Skin of body (tissue), 2 donors: ENCODE results near the gene SNAI3. TPM values are rescaled to one million over a fixed set of nuclear protein-coding genes. Genes with fewer than 3 reads are reported as not detected.

Experiments used
- DNase-seq: peaks from one replicate; lab custom pipeline; 2025; lab: John Stamatoyannopoulos, UW
- total RNA-seq: library from RNA; depleted of rRNA; stranded (reverse); fragments of >200 nt; gene quantifications from one replicate; pipeline ENCODE4 v1.2.3, GENCODE V29; 2014

Gene SNAI3
- total RNA-seq, 1 donor from 2014 or later: 0.79 TPM

GRCh38 chr16:88721815-88722755, 35.8 kb upstream of the SNAI3 start:
- DNase-seq: no peak

GRCh38 chr16:88721236-88721635, 34.9 kb upstream of the SNAI3 start:
- DNase-seq: no peak

GRCh38 chr16:88720396-88720970, 34.2 kb upstream of the SNAI3 start:
- DNase-seq: no peak

DNA sequence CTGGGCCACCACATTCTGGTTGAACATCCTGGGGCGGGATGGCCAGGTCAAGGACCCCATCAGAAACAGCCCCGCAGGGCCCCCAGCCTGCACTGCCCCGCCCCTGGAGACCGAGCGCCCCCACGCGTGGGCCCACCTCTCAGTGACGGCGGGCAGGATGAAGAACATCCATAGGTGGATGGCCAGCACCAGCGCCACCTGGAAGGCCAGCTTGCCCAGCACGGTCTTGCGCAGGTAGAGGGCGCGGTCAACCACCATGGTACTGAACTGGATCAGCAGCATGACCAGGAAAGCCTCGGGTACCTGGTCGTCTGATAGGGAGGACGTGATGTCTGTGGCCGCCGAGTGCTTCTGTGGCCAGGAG, 33.6 kb upstream of the SNAI3 start:
- no peak for DNase-seq

GRCh38 chr16:88719267-88719932, 33.1 kb upstream of the SNAI3 start:
- DNase-seq: no peak

DNA sequence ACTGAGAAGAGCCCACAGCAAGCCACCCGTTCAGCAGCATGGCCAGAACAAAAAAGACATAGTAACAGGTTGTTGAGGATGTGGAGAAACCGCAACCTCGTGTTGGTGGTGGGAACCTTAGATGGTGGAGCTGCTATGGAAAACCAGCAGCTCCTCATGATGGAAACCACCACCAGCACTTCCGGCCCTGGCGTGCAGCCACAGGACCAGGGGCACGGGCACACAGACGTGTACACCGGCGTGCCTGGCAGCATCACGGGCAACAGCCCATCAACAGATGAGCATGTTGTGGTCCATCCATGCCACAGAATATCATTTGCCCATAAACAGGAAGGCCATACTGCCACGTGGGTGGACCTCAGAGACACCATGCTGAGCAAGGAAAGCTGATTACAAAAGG, 31.9 kb upstream of the SNAI3 start:
- DNase-seq: no peak

DNA sequence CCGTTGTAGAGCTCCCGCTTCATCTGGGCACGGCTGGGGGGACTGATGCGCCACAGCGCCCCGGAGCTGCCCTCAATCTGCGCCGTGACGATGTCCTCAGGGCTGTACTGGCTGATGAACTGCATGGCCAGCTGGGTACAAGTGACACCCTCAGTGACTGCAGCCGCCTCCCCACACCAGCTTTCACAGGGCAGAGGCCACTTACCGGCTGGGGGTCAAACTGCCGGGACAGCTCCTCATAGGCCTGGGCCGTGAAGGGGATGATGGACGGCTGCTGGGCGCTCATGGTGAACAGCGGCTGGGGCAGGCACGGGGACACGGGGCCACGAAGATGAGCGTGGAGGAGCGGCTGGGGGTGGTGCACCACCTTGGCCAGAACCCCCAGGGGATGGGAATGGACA, 30.3 kb upstream of the SNAI3 start:
- DNase-seq: no peak

DNA sequence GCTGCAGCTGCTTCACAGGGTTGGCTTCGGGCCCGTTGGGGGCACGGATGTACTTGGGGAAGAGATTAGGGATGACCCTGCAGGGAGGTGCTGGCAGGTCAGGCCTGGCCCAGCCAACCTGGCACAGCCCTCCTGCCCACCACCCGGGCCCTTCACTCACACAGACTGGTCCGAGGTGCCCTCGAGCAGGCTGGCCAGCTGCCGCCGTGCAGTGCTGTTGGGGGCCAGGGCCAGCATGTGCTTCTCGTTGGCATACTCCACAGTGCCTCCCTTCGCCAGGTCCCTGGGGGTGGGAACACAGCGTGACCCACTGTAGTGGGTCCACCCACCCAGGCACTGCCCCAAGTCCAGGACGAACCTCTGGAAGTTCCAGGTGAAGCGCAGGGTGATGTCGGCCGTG, 29.9 kb upstream of the SNAI3 start:
- DNase-seq: no peak

DNA sequence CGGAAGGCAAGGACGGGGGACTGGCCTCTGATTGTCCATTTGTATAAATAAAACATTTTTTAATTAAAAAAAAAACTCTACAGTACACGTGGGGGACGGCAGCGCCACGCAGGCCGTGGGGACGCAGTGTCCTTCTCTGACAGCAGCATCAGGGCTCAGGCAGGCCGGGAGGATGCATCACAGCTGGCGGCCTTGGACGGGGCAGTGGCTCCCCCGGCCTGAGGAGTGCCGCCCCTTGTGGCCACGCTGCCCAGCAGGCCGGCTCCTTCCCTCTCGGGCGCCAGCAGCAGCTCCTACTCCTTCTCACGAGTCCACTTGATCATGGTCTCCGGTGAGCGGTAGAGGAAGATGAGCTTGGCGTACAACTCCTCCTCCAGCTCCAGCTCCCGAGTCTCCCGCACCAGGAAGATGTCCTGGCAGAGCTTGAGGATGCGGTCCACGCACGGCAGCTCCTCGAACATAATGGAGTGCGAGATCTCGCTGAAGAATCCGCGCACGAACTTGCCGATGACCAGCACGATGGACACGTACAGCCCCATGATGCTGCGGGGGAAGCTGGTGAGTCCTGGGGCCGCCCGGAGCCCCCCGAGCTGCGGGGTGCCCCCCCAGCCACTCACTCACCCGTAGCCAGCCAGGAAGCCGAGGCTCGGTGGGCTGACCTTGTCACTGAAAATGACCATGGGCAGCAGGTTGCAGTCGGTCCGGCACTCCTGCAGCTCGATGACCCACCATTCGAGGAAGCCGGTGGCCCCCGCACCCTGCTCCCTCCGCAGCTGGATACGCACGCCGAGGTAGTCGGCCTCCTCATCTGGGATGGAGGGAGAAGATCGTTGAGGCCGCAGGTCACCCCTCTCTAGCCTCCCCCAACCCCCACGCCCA, 29.2 kb upstream of the SNAI3 start:
- DNase-seq: no peak

DNA sequence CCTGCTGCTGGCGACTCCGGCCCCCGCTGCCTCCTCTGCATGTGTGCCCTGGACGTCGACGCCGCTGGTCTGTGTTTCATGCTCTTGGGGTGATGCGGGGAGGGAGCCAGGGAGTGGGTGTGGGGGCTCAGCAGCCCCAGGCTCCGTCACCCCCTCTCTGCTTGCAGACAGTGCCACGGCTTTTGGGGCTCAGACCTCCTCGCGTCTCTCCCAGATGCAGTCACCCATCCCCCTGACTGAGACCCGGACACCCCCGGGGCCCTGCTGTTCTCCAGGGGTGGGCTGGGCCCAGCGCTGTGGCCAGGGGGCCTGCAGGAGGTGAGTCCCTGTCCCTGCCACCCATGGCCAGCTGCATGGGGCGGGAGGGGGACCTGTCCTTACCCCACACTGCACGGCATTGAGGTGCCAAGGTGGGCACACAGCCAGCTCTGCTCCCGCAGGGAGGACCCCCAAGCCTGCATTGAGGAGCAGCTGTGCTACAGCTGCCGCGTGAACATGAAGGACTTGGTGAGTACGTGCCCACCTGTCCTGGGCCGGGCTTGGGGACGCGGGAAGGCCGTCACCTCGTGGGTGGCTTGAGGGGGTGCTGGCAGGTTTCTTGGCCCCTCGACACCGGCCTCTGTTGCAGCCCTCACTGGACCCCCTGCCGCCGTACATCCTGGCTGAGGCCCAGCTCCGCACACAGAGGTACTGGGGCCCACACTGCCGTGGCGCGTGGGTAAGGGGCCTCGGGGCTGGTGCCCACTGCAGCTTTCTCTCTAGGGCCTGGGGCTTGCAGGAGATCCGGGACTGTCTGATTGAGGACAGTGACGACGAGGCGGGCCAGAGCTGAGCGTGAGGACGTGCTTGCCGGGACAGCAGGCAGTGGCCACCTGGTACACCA, 28.4 kb upstream of the SNAI3 start:
- no peak for DNase-seq

DNA sequence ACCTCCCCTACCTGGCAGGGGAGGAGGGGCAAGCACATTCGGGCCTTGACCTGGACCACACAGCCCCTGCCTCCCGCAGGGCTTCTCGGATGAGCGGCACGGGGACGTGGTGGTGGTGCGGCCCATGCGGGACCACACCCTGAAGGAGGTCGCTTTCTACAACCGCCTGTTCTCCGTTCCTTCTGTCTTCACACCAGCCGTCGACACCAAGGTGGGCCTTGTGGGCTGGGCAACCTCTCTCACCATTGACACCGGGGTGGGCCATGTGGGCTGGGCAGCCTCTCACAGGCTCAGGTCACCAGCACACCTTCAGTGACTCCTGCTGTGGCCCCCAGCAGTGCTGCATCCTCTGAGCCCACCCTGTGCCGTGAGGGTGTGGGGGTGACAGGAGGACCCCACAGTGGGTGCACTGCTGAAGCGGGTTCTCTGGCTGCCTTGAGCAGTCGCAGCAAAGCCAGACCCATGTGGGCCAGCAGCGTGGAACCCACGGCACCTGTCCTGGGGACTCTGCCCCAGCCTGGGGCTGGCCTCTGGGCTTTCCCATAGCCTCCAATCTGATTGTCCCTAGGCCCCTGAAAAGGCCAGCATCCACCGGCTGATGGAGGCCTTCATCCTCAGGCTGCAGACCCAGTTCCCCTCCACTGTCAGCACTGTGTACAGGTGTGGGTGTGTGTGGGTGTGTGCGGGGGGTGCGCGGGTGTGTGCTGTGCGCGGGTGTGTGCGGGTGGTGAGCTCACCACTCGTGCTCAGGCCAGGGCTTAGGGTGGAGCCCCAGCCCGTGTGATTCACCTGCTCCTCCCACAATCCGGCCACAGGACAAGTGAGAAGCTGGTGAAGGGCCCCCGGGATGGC, 27.5 kb upstream of the SNAI3 start:
- no peak for DNase-seq

DNA sequence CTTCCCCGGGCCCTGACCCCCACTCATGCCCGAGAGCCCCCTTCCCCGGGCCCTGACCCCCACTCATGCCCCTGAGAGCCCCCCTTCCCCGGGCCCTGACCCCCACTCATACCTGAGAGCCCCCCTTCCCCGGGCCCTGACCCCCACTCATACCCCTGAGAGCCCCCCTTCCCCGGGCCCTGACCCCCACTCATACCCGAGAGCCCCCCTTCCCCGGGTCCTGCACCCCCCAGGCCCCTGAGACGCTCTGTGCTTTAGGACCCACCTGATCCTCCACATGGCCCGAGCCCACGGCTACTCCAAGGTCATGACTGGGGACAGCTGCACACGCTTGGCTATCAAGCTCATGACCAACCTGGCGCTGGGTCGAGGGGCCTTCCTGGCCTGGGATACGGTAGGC, 26.7 kb upstream of the SNAI3 start:
- DNase-seq: no peak

- DNase-seq: no peak
These were observed 26.2 kb upstream of the SNAI3 start for GRCh38 chr16:88712362-88712979.

GRCh38 chr16:88711750-88712340, 25.5 kb upstream of the SNAI3 start:
- no peak for DNase-seq

DNA sequence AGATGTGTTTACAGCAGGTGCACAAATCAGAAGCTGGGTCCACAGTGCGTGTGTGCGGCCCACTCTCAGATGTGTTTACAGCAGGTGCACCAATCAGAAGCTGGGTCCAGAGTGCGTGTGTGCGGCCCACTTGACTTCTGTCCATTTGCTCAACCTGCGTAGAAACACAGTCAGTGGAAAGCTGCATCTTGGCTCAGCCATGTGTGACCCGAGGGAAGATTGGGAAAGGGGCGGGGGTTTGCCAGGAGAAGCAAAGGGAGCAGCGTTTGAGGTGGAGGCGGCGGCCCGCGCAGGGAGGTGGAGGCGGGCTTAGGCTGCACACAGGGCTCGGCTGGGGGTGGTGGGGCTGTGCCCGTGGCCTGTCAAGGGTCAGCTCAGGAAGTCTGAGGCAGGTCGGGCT, 24.2 kb upstream of the SNAI3 start:
- DNase-seq: no peak

- no peak for DNase-seq
These were observed 20.9 kb upstream of the SNAI3 start for GRCh38 chr16:88706965-88707826.

GRCh38 chr16:88706229-88706964, 20.1 kb upstream of the SNAI3 start, which contains the start of the genes CTU2 and RNF166:
Gene CTU2, plus strand, starts transcription at chr16:88706503. Its CDS starts 28 bp downstream, at chr16:88706531.
Gene RNF166, minus strand, starts transcription at chr16:88706408. Its CDS starts 83 bp downstream, at chr16:88706325.
- peak; percentile 63 for DNase-seq
